Measurements from ENCODE around the gene CTDNEP1. TPM values are rescaled to one million over a fixed set of nuclear protein-coding genes. Genes with fewer than 3 reads are reported as not detected.

Gene CTDNEP1
- 10 to 100 TPM; 79.3 to 80.7 TPM for total RNA-seq
- 128 TPM for polyA plus RNA-seq (2013, experiment 1 of 2)
- polyA plus RNA-seq (2013, experiment 2 of 2) = 139 TPM
- total RNA-seq = 6.9 to 62.9 (median 18.6) reads per million in 172 experiments

GRCh38 chr17:7251661-7252175 is at the start of gene CTDNEP1:
TSS of gene CTDNEP1 (minus strand) at chr17:7251734. CDS start at chr17:7251296, 438 bp downstream.
- intact Hi-C loops (cut with DNase I, micrococcal nuclease) = loop anchor here (1.0 to 5.0 kb wide), 9 partner anchors 9 to 435 kb away; partner anchors contain the start of genes EIF5A (in 2 of the 2), ACADVL (in 1 of the 2), DLG4 (in 1 of the 2) and FGF11 (in 1 of the 2)
- ATAC-seq (ENCODE audit: poor library complexity) (peak; percentile 88), DNase-seq (peak in 13 of 14 experiments; percentile 96 to 99 (median 99))
- H3K27me3 Mint-ChIP-seq = no peaks in the 10 kb centered on the region
- peak within 1 kb of the TSS; percentile 71 for H3K4me3 ChIP-seq (ENCODE audit: low read length)
- H3K4me1 Mint-ChIP-seq (ENCODE audit: low read depth) = peaks cover 45% of the 10 kb centered on the region
- H3K27ac ChIP-seq (ENCODE audit: low read depth in 1 of 2, low read length in 2 of 2) = peak within 1 kb of the TSS; percentile 99
- H3K9me3 Mint-ChIP-seq = no peaks in the 10 kb centered on the region
- H3K36me3 ChIP-seq (ENCODE audit: insufficient read depth, low read length) = peaks cover 23% of the 10 kb centered on the region
- H3K9me3 ChIP-seq (ENCODE audit: control insufficient read depth in 1 of 2, insufficient read depth in 1 of 2, low read length in 2 of 2) = no peaks in the 10 kb centered on the region
- H3K4me3 Mint-ChIP-seq = peak within 1 kb of the TSS; percentile 94
- peaks cover 36% of the 10 kb centered on the region for H3K4me1 ChIP-seq (ENCODE audit: insufficient read depth, low read length)
- H3K27me3 ChIP-seq (ENCODE audit: control insufficient read depth in 1 of 2, insufficient read depth in 2 of 2, low read length in 2 of 2) = no peaks in the 10 kb centered on the region
- peaks cover 53% of the 10 kb centered on the region for H3K36me3 Mint-ChIP-seq (ENCODE audit: low read depth)
- no peak for TF ChIP-seq CTCF (IDR thresholded peaks at IDR 0.05)
- H3K27ac Mint-ChIP-seq = peak within 1 kb of the TSS; percentile 100
- POLR2A ChIA-PET = interaction anchor here (0.6 to 3.4 kb wide), 10 partner anchors 11 to 376 kb away, joined by 3 to 54 read pairs (median 4); partner anchors contain the start of genes ACADVL, DLG4, DVL2 and GABARAP
- CTCF ChIA-PET = interaction anchor here (1.4 to 1.7 kb wide), 3 partner anchors 9 to 37 kb away, joined by 3 to 4 read pairs (median 4); partner anchors contain the start of gene GABARAP

GRCh38 chr17:7296189-7296861 is 44.8 kb upstream of the CTDNEP1 start:
- H3K4me1 ChIP-seq (ENCODE audit: insufficient read depth, low read length) = peaks cover 32% of the 10 kb centered on the region
- H3K4me3 Mint-ChIP-seq = peak overlapping the region; percentile 67
- peaks cover 19% of the 10 kb centered on the region for H3K4me1 Mint-ChIP-seq (ENCODE audit: low read depth)
- no peak overlapping the region for H3K27ac ChIP-seq (ENCODE audit: low read depth in 1 of 2, low read length in 2 of 2)
- H3K27me3 Mint-ChIP-seq = peaks cover 31% of the 10 kb centered on the region
- no peak overlapping the region for H3K27ac Mint-ChIP-seq
- H3K36me3 ChIP-seq (ENCODE audit: insufficient read depth, low read length) = no peaks in the 10 kb centered on the region
- no peaks in the 10 kb centered on the region for H3K9me3 Mint-ChIP-seq
- CTCF ChIA-PET = interaction anchor here (0.6 to 1.9 kb wide), 34 partner anchors 8 to 386 kb away, joined by 3 to 31 read pairs (median 4); partner anchors contain the start of genes ACADVL, ACAP1, DLG4 and DVL2
- intact Hi-C loops (cut with DNase I, micrococcal nuclease) = loop anchor here (1.0 to 2.0 kb wide), 4 partner anchors 16 to 244 kb away; no protein-coding TSS in a partner anchor
- ATAC-seq (ENCODE audit: poor library complexity) = peak; percentile 9
- H3K4me3 ChIP-seq (ENCODE audit: low read length) = peak overlapping the region; percentile 10
- no peaks in the 10 kb centered on the region for H3K9me3 ChIP-seq (ENCODE audit: control insufficient read depth in 1 of 2, insufficient read depth in 1 of 2, low read length in 2 of 2)
- POLR2A ChIA-PET = interaction anchor here (0.9 to 1.7 kb wide), 12 partner anchors 10 to 390 kb away, joined by 3 to 9 read pairs (median 4); partner anchors contain the start of genes ACAP1, GABARAP, GPS2 and SLC2A4
- peak; percentile 98 for TF ChIP-seq CTCF (IDR thresholded peaks at IDR 0.05)
- no peaks in the 10 kb centered on the region for H3K36me3 Mint-ChIP-seq (ENCODE audit: low read depth)
- peaks cover 14 to 17% of the 10 kb centered on the region in 2 experiments for H3K27me3 ChIP-seq (ENCODE audit: control insufficient read depth in 1 of 2, insufficient read depth in 2 of 2, low read length in 2 of 2)
- DNase-seq = peak; percentile 29 to 87 (median 58)

All from CD4-positive, alpha-beta T cell (primary cell).